GM19324 (cell line): ENCODE measurements around the gene TSTD1.
A peak's percentile ranks its signal among the peaks of the same experiment; 100 is the strongest.

ENCODE experiments used
- ATAC-seq: cut with Tn5 transposase; IDR thresholded peaks from one replicate; pipeline ENCODE4 v1.9.1; 2021; ENCODE audit warnings: mild to moderate bottlenecking, moderate library complexity; ENCODE audit not compliant: unreplicated experiment, low FRiP score

Gene TSTD1

DNA sequence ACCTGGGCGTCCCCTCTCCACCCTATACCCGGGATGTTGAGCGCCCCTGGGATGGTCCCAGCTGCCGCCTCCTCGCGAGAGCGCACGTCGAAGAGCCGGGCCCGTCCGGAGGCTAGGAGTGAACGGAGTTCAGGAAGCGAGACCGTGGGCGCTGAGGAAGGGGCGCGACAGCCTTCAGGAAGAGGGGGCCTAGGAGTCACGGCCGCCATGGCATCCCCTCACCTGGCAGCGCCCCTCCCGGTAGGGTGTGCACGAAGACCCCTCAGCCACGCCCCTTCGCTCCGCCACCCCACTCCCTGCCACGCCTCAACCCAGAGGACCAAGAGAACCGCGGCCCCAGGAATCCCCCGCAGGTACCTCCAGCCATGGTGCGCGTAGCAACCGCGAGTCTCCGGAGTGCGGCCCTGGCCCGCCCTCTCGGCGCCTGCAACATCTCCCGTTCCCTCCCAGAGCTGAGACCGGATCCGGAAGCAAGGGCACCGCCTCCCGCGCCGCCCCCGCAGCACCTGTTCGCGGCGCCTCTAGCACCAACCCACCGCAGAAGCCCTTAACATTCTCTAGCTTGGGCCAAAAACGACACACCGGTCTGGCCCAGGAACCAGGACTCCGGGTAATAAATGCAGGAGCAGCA lies at the start of gene TSTD1:
TSTD1 (minus strand) TSS at position 442 of the 631 bp plus-strand sequence; CDS start at position 367, 75 bp downstream.
- peak; percentile 81 for ATAC-seq

DNA sequence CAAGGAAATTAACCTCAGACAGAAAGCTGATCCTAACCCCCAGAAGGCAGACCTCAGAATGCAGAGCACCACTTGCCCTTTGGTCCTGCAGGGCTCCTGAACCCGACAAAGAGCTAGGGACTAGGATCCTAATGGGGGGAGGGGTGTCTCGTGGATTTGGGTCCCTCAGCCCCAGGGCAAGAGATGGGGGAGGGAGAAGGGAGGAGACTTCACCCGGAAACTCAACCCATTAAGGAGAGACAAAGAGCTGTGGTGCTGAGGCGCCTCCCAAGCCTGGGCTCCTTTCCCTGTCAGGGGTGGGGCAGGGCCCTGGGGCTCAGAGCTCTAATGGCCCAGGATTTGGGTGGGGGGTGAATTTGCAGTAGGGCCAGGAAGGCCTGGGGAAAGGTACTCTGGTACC lies 47.7 kb upstream of the TSTD1 start:
- no peak for ATAC-seq

DNA sequence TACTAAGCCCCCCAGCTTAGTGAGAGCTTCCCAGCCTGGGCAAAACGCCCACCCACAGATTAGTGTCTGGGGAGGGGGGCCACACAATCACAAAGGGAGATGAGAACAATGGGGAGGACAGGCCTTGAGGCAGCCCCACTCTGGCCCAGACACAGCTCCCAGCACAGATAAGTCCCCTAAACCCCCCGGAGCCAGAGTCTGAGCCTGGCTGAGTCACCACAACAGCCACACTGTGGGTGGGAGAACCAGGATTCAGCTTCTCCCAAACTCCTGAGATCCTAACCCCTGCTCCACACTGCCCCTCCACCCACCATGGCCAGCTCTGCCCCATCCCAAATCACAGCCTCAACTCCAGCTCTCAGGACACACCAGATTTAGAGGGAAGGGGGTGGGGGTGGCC lies 46.4 kb upstream of the TSTD1 start:
- no peak for ATAC-seq

DNA sequence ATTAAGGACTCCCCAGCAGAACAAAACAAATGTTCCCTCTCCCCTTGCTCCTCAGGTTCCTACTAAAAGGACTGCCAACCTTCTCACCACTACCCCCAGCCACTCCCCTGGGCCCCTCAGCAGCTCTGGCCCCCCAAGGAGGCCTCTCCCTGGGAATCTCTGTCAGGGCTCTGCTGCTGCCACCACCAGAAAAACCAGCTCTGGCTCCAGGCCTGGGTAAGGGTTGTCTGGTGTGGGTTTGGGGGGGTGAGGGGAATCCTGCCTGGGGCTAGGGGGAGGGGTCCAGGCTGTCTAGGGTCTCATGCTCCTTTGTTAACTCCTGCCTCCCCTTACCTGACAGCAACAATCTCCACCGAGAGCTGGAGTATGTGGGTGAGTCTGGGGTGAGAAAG lies 45.8 kb upstream of the TSTD1 start:
- ATAC-seq: no peak

- no peak for ATAC-seq
These were observed 45.2 kb upstream of the TSTD1 start for GRCh38 chr1:161083748-161084596.

GRCh38 chr1:161082996-161083747 lies 44.4 kb upstream of the TSTD1 start:
- ATAC-seq: no peak

DNA sequence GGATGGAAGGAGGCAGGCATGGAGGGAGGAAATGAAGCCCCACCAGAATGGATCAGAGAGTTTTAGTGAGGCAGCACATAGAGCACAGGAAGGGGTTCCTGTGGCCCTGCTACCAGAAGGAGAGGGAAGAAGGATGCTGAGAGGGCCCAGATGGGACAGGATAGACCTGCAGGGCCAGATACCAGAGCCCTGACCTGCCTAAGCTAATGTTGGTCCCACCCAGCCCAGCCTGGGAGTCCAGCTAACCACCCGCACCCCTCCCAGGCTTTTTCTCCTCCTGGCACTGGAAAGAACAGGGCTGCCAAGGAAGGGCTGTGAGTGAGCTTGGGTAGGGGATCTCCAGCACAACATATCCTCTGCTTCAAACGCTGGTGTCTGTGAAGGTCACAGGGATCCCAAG lies 43.7 kb upstream of the TSTD1 start:
- ATAC-seq: no peak

DNA sequence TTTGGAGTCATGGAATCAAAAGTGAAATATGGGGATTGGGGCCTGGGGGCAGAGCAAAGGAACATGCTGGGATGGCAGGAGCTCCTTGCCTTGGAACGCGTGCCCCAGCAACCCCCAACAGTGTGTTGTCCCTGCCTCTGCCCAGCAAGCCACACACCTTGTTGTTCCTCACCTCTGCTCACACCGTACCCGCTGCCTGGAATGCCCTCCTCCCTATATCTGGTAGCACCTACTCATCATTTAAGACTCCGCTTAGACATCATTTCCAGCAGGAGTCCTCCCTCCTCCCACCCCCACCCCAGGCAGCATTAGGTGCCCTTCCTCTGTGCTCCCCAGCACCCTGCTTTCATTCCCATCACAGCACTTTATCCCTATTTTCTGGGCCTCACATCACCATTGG lies 42.8 kb upstream of the TSTD1 start:
- no peak for ATAC-seq

DNA sequence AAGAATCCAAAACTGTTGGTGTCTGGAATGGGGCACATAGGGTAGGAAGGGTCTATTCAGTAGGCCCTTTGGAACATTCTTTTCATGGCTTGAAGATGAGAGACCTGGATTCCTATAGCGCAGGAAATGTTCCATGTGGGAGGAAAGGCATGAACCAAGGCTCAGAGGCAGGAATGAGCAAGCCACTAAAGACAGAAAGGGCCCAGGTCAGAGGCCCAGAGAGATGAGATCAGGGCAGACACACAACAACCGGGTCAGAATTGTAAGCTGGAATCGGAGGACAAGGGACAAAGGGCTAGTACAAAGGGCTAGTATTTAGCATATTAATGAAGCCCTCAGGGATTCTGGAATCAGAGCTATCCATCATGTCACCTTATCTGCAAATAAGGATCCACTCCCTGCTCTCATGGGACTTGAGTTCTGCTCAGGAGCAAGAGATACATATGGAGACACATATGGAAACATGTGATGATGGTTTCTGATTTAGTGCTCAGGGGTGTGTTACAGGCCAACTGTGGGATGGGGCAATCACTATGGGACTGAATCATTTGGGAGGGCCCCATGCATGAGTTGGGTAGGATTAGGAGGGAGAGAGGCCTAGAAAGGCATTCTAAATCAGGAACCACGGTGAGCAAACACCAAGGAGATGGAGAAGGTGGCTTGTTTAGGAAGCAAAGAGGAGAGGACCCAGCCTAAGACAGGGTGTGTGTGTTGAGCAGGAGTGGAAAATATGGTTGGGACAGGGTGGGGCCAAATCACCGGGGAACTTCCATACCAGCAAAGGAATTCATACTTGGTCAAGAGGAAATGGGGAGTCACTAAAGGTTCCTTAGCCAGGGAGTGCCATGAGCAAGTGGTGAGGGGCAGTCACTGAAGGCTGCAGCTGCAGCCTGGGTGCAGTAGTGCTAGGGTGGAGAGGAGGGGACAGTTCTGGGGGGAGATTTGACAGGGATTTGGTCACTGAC lies 42.0 kb upstream of the TSTD1 start:
- ATAC-seq: no peak

GRCh38 chr1:161079436-161080110 lies 40.8 kb upstream of the TSTD1 start:
- no peak for ATAC-seq

- ATAC-seq: no peak
These were observed 38.7 kb upstream of the TSTD1 start for GRCh38 chr1:161077426-161077825.

DNA sequence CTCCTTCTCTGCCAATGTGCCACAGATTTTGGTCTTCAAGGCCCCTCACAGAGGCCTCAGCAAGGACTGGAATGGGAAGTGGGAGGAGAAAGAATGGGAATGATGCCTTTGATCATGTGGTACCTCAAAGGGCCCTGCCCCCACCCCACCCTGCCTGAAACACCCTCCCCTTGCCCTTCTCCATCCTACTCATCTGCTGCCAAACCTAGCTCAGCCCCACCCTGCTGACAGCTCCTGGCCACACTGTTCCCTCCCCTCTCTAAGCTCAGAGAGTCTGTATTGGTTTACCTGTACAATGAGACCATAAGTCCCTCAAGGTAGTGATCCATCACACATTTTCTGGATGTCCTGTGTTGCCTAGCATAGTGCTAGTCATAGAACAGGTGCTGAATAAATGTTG lies 37.6 kb upstream of the TSTD1 start:
- ATAC-seq: no peak

- ATAC-seq: no peak
These were observed 36.1 kb upstream of the TSTD1 start for GRCh38 chr1:161074676-161075368.

DNA sequence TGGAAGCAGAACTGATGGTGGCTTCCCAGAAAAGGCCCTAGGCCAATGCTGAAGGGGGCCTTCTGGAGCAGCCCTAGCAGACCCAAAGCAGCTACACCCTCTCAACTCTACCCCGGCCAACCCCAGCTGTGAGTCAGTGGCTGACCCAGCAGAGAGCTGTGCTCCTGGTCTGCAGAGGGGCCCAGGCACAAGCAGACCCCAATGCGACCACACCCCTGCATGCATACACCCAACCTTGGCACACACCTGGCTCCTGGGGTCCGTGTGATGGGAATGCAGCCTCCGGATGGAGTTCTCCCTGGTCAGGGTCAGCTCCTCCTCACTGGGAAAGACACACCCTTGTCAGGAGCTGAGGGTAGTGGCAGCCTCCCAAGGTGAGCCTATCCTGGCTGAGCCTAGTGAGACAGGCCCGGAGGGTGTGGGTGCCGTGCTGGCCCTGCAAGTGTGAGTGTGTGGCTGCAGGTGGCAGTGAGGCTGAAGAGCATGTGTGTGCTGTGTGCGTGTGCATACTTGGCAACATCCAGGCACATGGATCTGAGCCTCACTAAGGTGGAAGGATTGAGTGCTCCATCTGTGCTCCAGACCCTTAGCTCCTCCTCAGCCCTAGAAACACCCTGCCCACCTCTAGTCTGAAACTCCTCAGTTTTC lies 34.8 kb upstream of the TSTD1 start:
- ATAC-seq: no peak

DNA sequence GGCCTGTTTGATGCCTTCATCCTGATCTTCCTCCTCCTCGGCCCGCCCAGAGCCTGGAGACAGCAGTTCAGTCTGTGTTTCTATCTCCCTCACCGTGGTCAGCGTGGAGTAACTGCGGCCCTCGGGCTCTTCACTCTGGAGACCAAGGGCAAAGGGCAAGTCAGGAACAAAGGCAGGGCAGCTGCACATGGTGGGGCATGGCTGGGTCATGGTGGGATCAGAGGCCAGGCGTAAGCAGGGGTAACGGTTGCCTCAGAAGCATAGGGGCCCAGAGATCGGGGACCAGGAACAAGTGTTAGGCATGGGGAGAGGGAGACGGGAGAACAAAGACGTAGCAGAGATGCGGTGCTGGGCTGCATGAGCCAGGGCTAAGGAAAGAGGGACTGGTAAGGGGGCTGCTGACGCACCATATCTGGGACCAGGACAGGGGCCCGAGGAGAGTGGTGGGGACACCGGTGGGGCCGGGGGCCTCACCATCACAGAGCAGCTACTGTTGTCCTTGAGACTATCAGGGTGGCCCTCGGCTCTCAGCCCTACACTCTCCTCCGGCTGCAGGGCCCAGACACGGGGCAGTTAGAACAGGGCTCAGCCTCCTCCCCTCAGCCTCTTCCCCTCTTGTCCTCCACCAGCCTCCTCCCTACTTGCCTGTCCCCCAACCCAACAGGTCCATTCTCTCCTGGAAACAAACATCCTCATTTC lies 34.1 kb upstream of the TSTD1 start:
- no peak for ATAC-seq

DNA sequence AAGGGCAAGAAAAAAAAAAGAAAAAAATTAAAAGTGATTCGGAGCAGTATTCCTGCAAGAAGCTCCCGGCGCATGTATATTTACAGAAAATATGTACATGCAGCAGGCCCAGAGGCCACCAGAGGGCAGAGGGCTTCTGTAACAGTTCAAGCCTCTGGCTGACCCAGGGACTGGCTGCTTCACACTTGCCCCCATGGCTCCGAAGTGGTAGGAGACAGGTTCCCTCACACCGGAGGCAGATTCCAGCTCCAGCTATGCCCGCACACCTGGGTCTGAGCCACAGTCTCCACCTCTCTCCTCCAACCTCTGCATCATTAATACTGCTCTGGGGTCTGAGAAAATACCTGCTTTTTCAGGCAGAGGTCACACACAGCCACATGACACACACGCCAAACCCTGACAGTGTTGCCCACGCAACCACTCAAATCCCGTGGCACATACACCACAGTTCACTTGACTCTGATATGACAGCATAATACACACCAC lies 33.2 kb upstream of the TSTD1 start:
- no peak for ATAC-seq

- ATAC-seq: no peak
These were observed 32.0 kb upstream of the TSTD1 start for GRCh38 chr1:161070761-161071160.

DNA sequence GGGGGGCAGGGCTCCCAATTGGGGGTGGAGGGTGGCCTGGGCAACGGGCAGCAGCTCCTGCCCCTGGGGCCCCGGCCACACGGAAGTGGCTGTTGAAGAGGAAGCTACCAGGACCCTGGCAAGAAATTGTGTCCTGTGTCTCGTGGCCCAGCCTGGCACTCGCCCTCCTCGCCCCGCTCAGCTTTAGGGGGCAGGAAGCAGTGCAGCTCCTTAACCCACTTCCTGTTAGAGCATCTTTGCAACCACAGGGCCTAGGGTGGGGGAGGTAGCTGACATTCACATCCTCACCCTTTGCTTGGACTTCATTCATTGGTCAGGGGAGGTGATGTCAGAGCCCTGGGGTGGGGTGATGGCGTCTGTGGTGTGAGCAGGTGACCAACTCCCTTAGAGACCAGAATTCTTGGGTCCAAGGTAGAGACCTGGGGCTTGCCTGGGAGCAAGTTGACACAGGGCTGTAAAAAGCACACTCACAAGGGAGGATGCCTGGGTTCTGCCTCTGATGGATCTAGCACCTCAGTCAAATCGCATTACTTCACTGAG lies 31.0 kb upstream of the TSTD1 start, which contains the start of gene ARHGAP30:
ARHGAP30 (minus strand) TSS at position 161 of the 540 bp plus-strand sequence. CDS start 267 bp downstream, outside the sequence.
- peak; percentile 88 for ATAC-seq
